ENCODE data around the gene ZP1. TPM values are rescaled to one million over a fixed set of nuclear protein-coding genes. Genes with fewer than 3 reads are reported as not detected.

ZP1 gene
- total RNA-seq, 1 donor from 2014 or later: not detected

DNA sequence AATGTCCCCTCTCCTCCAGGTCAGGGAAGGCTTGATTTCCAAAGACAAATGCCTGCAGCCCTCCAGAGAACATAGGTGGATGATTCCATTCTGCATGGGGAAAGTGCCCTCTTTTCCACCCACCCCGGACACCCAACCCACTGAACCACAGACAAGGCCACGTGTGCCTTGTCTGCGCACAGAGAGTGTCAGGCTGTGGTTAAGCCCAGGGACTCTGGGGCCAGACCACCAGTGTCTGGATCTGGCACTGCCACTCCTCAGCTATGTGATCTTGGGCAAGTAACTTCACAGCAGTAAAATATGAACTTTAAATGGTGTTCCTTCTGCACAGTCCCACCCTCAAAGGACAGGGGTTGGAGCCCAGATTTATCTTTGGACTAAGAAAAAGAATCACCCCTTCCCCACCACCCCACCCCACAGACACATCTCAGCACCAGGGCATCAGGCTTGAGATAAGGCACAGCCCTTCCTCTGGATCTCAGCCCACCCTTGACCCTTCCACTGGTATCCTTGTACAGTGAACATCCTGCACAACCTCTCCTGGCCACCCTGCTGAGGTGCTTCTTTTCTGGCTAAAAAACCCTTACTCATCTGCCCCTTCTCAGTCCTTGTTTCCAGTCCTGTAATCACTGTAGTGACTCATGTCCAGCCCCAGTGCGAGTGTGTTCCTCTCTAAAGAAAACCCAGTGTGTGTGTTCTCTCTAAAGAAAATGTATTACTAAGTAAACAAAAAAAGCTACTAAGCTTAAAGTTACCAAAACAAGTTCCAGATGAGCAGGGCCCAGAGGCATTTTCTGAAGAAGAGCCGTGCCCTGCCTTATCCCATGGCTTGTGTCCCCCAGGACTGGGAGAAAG lies 9.7 kb upstream of the ZP1 start:
- Histone ChIP-seq H3K9me3 (replicated peaks) (no peaks in the 10 kb centered on the region), H3K4me3 (no peak overlapping the region), H3K27me3 (ENCODE audit: low read depth) (peaks cover 12% of the 10 kb centered on the region), H3K27ac (replicated peaks) (peak overlapping the region; percentile 33), H3K4me1 (no peaks in the 10 kb centered on the region), H3K36me3 (peaks cover 2% of the 10 kb centered on the region)
- intact Hi-C loops (cut with micrococcal nuclease): no loop called here
- no peak for DNase-seq
- TF ChIP-seq, protein P1, sequence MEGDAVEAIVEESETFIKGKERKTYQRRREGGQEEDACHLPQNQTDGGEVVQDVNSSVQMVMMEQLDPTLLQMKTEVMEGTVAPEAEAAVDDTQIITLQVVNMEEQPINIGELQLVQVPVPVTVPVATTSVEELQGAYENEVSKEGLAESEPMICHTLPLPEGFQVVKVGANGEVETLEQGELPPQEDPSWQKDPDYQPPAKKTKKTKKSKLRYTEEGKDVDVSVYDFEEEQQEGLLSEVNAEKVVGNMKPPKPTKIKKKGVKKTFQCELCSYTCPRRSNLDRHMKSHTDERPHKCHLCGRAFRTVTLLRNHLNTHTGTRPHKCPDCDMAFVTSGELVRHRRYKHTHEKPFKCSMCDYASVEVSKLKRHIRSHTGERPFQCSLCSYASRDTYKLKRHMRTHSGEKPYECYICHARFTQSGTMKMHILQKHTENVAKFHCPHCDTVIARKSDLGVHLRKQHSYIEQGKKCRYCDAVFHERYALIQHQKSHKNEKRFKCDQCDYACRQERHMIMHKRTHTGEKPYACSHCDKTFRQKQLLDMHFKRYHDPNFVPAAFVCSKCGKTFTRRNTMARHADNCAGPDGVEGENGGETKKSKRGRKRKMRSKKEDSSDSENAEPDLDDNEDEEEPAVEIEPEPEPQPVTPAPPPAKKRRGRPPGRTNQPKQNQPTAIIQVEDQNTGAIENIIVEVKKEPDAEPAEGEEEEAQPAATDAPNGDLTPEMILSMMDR (IDR thresholded peaks at IDR 0.05; ENCODE audit: borderline replicate concordance): no peak

DNA sequence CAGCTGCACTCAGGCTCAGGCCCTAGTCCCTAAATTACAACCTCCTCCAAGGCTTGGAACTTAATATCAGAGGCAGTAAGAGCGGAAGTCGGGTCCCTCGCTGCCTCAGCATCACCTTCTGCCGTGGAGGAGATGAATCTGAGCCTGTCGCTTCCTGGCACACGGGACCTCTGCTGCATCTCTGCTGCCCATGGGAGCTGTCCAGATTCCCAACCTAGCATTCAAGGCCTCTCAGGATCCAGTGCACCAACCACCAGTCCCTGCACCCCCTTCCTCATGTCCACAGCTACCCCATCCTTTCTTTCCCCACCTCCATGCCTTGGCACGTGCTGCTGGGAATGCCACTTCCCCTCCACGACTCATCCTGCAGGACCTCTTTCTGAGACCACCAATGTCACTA lies 9.1 kb upstream of the ZP1 start:
- intact Hi-C loops (cut with micrococcal nuclease): no loop called here
- no peak for DNase-seq

DNA sequence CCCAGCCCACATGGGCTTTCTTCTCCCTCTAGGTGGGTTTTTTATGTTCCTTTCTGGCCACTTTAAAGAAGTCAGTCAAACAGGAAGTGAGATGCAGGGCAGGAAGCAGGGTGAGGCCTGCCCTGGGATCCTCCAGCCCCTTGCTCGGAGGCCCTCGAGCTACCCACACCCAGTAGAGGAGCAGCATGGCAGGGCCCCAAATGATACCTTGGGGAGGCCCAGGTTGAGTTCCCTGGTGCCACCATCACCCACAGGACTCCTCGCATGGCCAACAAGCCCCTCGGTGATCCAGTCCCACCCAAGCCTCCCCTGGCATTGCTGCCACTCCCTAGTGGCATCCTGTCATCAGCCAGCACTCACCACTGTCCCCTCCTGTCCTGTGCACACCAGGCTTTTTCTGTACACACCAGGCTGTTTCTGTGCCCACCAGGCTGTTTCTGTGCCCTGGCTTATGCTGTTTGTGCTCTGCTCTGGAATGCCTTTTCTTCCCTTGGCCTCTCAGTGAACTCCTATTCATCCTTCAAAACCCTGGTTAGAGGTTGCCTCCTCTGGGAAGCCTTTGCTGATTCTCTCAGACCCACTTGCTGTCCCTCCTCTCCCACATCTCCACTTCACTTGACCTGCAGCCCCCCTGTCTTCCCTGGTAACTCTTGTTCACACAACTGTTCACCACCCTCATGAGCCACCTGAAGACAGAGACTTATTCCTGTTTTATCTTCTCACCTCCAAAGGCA lies 8.4 kb upstream of the ZP1 start:
- H3K4me3 ChIP-seq: no peak overlapping the region
- H3K27ac ChIP-seq (replicated peaks): peak overlapping the region; percentile 33
- no peaks in the 10 kb centered on the region for H3K9me3 ChIP-seq (replicated peaks)
- DNase-seq: no peak
- H3K27me3 ChIP-seq (ENCODE audit: low read depth): peaks cover 3% of the 10 kb centered on the region
- no peaks in the 10 kb centered on the region for H3K4me1 ChIP-seq
- intact Hi-C loops (cut with micrococcal nuclease): no loop called here
- TF ChIP-seq, protein P1 (IDR thresholded peaks at IDR 0.05; ENCODE audit: borderline replicate concordance): no peak
- H3K36me3 ChIP-seq: no peaks in the 10 kb centered on the region

More for the DNA sequence above, 9.1 kb upstream of the ZP1 start:
- H3K9me3 ChIP-seq (replicated peaks): no peaks in the 10 kb centered on the region
- H3K27ac ChIP-seq (replicated peaks): peak overlapping the region; percentile 33
- H3K27me3 ChIP-seq (ENCODE audit: low read depth): peaks cover 6% of the 10 kb centered on the region
- TF ChIP-seq, protein P1 (IDR thresholded peaks at IDR 0.05; ENCODE audit: borderline replicate concordance): no peak
- no peaks in the 10 kb centered on the region for H3K36me3 ChIP-seq
- H3K4me1 ChIP-seq: no peaks in the 10 kb centered on the region
- no peak overlapping the region for H3K4me3 ChIP-seq

DNA sequence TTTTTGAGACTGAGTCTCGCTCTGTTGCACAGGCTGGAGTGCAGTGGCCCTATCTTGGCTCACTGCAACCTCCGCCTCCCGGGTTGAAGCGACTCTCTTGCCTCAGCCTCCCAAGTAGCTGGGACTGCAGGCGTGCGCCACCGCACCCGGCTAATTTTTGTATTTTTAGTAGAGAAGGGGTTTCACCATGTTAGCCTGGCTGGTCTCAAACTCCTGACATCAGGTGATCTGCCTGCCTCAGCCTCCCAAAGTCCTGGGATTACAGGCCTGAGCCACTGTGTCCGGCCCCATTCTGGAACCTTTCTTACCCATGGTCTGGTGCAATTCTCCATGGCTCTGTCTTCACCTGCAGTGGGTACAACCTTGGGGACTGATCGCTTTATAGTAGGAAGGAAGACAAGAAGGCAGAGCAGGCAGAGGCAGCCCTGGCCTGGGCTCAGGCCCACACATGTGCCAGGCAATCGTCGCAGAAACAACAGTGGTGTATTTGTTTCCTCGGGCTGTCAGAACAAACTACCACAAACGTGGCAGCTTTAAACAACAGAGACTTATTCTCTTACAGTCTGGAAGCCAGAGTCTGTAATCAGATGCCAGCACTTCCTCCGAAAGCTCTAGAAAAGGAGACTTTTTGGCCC lies 7.6 kb upstream of the ZP1 start:
- intact Hi-C loops (cut with micrococcal nuclease): no loop called here
- no peaks in the 10 kb centered on the region for H3K36me3 ChIP-seq
- DNase-seq: no peak
- H3K4me3 ChIP-seq: no peak overlapping the region
- TF ChIP-seq, protein P1 (IDR thresholded peaks at IDR 0.05; ENCODE audit: borderline replicate concordance): no peak
- no peaks in the 10 kb centered on the region for H3K4me1 ChIP-seq
- H3K27me3 ChIP-seq (ENCODE audit: low read depth): peaks cover 3% of the 10 kb centered on the region
- H3K9me3 ChIP-seq (replicated peaks): no peaks in the 10 kb centered on the region
- no peak overlapping the region for H3K27ac ChIP-seq (replicated peaks)

DNA sequence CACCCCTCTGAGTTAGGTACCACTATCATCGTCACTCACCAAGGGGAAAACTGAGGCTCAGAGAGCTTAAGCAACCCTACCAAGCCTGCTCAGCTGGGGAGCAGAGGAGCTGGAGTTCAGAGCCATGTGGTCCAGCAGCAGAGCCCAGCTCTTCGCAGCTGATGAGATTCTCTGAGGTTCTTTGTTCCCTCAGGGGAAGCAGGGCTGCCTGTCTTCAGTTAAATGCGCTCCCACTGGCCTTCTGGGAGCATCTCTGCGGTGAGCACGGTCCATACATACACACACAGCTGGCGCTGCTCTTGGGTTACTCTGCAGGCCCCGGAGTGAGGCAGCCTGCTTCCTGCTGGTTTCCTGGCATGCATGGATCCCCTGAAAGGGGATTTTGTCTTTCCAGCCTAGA lies 6.4 kb upstream of the ZP1 start:
- intact Hi-C loops (cut with micrococcal nuclease): no loop called here
- Histone ChIP-seq H3K27me3 (ENCODE audit: low read depth) (peaks cover 3% of the 10 kb centered on the region), H3K27ac (replicated peaks) (no peak overlapping the region), H3K4me3 (no peak overlapping the region), H3K9me3 (replicated peaks) (no peaks in the 10 kb centered on the region), H3K36me3 (no peaks in the 10 kb centered on the region), H3K4me1 (no peaks in the 10 kb centered on the region)
- DNase-seq: no peak
- TF ChIP-seq, protein P1 (IDR thresholded peaks at IDR 0.05; ENCODE audit: borderline replicate concordance): no peak

Data from left ventricle myocardium inferior (tissue), 1 donor.